Stimulated activated CD8-positive, alpha-beta memory T cell treated with anti-CD3 and anti-CD28 coated beads, Interleukin-12 subunit alpha, Interleukin-12 subunit beta, amount 100 ng/mL, for 4 hours (primary cell): Measurements from ENCODE around the gene TEX261.
"Not testable (repeated sequence)": the region's sequence is repeated elsewhere in the genome, so short reads cannot be mapped to it uniquely, and the experiment has no call there.

ENCODE experiments used
- DNase-seq: peaks from one replicate; pipeline ENCODE4 v3.0.0-alpha.2; 2020; ENCODE audit warnings: low read depth

The TEX261 gene

DNA sequence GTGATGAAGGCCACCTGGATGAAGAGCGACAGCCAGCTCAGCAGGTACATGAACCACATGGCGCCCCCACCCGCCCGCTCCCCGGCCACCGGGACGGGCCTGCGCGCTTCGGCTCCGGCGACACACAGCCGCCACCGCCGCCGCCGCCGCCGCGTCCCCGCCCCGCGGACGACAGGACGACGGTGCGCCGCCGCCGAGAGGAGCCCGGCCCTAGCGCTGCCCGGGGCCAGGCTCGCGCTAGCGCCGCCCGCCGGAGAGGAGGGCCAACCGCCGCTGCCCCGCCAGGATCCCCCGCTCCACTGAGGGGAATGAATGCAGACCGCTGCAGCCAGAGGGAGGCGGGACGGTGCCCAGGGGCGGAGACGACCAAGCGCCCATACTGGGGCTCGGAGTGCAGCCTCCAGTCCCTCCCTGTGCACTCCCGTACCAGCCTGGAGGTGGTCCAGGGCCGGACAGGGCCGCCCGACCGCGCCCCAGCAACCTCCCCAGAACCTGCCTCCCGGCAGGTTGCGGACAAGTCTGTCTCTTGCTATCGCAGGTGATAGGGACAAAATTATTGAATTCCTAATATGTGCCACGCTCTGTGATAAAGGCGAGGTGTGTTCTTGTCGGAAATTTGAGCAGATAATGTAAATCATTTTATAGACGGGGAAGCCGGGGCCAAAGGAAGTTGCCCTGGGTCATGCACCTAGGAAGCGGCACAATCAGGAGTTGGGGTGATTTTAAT lies at the start of gene TEX261:
Gene TEX261, minus strand, starts transcription at position 175 of the 727 bp plus-strand sequence. Its CDS starts 116 bp downstream, at position 59.
- peak; percentile 90 for DNase-seq

- DNase-seq, result no peak
Observed at GRCh38 chr2:71043531-71044407, 49.1 kb upstream of the TEX261 start.

DNA sequence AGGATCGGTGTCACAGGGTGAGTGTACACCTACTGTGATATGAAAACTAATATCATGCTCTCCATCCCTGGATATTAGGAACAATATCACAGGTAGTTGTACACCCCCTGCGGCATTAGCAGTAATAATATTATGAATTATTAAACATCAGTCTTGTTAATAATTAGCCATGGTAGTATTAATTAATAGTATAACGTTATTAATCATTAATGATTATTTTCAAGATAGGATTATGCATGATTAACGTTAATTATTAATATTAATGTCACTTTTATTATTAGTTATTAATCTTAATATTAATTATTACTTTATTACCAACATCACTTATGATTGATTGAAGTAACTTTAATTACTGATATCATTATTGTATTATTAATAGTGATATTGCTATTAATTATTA lies 47.6 kb upstream of the TEX261 start:
- no peak for DNase-seq

- not testable (repeated sequence) for DNase-seq
Observed at GRCh38 chr2:71036296-71036695, 41.6 kb upstream of the TEX261 start.

DNA sequence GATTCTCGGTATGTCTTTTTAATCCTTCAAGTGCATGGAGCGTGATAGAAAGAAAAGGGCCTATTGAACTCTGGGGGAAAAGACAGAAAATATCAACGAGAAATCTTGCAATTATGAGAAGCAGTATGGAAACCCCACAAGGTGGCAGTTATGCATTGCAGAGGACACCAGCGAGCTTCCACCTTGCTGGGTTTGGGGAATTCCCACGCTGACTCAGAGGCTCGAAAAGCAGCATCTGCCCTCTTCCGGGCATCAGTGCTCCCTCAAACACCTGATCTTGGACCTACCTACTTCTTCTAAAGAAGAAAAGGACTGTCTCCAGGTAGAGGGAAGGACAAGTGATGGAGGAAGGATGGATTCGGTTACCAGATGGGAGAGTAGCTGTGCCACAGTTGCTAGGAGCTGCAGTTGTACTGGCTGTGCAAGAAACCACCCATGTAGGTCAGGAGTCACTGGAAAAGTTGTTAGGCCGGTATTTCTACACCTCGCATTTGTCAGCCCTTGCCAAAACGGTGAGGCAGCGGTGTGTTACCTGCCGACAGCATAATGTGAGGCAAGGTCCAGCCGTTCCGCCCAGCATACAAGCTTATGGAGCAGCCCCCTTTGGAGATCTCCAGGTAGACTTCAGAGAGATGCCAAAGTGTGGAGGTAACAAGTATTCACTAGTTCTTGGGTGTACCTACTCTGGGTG lies 29.0 kb upstream of the TEX261 start:
- DNase-seq, result peak; percentile 54

DNA sequence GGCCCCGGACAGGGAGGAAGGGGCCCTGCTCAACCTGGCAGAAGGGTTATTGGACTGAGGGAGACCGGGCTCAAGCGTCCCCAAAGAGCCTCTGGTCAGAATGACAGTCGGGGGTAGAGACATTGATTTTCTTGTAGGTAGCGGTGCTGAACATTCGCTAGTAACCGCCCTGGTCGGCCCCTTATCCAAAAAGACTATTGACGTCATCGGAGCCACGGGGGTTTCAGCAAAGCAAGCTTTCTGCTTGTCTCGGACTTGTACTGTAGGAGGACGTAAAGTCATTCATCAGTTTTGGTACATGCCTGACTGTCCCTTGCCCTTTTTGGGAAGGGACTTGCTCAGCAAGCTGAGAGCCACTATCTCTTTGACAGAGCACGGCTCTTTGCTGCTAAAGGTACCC lies 26.7 kb upstream of the TEX261 start:
- not testable (repeated sequence) for DNase-seq

DNA sequence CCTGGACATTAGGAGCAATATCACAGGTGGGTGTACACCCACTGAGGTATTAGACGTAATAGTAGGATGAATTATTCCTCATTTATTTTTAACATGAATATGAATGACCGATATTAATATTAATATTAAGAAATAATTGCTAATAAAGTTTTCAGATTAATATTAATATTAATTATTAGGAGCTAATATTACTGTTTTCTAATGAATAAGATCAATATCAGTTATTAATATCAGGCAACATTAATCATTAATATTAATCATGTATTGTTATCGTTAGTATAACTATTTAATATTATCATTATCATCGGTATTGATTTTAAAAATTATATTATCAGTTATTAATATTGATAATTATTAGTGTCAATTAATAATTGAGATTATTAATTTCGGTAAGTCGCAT lies 25.3 kb upstream of the TEX261 start:
- not testable (repeated sequence) for DNase-seq

- no peak for DNase-seq
Observed at GRCh38 chr2:71018625-71019024, 24.0 kb upstream of the TEX261 start.

DNA sequence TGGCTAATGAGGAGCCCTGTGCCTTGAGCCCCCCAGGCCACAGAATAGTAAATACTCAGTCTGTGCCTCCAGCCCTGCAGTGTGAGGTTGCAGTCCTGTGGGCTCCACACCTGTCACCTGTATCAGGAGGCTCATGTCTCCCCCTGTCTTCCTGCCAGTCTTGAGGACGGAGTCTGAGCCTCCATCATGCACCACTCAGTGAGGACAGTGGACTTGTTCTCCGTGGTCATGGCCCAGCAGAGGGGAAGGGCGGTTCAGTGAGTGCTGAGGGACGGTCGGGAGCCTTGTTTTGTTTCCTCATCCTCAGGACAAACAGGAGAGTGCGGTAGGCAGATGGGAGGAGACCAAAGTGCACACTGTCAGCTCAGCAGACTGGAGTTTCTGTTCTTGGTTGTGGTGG lies 17.1 kb upstream of the TEX261 start:
- DNase-seq, result not testable (repeated sequence)

DNA sequence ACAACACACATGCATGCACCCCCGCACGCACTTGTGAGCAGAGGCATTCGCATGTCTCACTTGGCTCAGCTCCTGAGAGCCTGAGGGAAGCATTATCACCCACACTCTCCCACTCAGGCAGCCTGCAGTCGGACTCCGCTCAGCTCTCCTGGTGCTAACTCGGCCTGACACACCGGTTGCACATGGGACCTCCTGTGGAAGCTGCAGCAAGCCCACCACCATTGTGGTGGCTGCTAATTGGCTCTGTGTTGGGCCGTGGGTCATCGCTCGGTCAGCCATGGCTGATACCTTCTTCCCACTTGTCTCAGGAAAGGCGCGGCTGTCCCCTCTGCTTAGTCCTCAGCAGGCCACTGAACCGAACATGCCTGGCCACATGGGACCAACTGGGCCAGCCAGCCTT lies 13.7 kb upstream of the TEX261 start:
- DNase-seq, result no peak

GRCh38 chr2:71006955-71007799 lies 12.5 kb upstream of the TEX261 start:
- DNase-seq, result no peak

DNA sequence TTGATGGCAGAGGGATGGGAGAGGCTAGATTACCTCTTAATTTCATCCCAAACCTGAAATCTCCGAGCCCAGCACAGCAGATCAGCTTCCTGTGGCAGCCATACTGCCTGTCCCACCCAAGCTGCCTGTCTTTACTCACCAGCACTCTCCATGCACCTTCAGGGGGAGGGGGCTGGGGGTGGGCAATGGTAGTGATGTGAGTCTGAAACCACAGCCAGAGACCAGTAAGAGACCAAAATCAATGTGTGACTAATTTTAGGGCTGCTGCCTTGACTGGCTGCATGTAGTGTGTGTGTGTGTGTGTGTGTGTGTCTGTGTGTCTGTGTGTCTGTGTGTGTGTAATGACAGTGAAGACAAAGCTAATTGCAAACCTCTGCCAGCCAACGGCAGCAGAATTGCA lies 11.7 kb upstream of the TEX261 start:
- no peak for DNase-seq

DNA sequence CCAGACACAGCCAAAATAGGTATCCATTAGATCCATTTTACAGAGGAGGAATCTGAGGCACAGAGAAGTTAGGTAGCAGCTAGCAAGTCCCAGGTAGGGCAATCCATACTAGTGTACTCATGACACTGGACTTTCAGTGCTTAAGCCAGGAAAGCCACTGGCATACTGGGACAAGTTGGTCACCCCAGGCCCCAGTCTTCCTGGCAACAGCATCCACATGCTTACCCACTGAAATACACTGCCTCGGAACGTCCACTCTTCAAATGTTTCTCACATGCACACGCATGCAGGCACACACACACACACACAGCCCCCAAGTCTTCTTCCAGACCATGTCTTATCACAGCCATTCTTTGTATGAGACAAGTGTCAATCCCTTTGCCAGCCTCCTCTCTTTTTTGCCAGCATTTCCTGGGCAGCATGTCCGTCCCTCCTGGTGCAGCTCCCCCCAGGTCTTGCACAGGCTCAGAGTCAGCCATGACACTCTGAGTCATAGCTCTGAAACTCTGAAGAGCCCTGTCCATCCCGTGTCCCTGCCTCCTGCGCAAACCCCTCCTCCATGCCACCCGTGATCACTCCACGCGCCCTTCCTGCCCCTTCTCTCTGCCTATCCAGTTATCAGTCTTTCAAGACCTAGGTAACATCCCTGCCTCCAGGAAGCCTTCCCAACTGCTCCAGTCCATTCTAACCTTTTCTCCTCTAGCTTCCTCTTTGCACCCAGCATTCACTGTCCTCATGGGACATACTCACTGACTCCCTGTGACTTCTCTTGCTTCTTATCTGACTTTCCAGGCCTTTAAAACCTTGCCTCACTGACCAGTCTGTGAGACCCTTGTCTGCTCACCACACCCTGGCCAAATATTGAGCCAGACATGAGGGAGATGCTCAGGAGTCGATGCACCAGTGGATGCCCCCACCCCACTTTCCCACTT lies 10.9 kb upstream of the TEX261 start:
- DNase-seq, result no peak

GRCh38 chr2:71004857-71005256 lies 10.2 kb upstream of the TEX261 start:
- no peak for DNase-seq

DNA sequence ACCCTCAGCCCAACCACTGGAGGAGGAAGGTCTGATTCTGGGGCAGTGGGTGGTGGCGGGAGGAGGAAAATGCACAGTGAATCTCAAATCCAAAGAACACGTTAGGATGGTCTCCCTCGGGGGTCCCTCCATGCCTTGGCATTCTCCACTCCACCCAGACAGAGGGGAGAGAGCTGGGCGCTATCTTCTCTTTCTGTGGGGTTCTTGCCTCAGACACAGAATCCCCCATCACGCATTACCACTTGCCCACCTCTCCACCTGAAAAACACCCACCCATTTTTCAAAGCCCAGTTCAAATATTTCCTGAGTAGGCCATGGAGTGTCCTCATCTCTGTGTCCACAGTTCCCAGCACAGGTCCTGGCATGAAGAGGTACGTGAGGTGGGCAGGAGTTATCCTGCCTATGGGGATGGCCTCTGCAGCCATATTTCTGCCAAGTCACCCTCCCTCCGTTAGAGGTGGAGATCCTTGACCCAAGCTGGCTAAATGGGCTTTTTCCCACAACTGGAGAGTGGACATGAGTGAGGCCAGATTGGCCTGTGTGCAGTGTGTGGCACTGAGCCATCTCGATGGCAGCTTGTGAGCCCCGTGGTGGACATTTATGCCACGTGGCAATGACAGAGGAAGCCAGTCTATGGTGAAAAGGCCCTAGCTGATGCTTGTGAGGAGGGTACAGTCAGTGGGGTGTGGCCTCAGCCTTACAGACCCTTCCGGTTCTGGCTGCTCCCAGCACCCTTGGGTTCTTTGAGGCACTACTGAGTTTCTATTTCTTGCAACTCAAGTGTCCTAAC lies 9.5 kb upstream of the TEX261 start:
- DNase-seq, result no peak

GRCh38 chr2:71003396-71003795 lies 8.7 kb upstream of the TEX261 start:
- no peak for DNase-seq

- no peak for DNase-seq
Observed at GRCh38 chr2:71001981-71002570, 7.4 kb upstream of the TEX261 start.

- DNase-seq, result no peak
Observed at GRCh38 chr2:71001592-71001927, 6.9 kb upstream of the TEX261 start.

- peak; percentile 59 for DNase-seq
Observed at GRCh38 chr2:71000780-71001591, 6.3 kb upstream of the TEX261 start.
